ENCODE results near the gene BNIP2.

- TF ChIP-seq CTCF (IDR thresholded peaks at IDR 0.05) (no peak), POLR2A (IDR thresholded peaks at IDR 0.05) (no peak)
Observed at GRCh38 chr15:59689626-59690236, 611 bp upstream of the BNIP2 start.
